ENCODE measurements around the gene CCNK.

CCNK gene

GRCh38 chr14:99541677-99542470 is 60.7 kb downstream of the CCNK start:
- H3K4me3 ChIP-seq (ENCODE audit: insufficient read depth, low read depth, low read length, poor library complexity, severe bottlenecking) = no peak overlapping the region
- H3K27me3 ChIP-seq (replicated peaks; ENCODE audit: control insufficient read depth, insufficient read depth, low read length, poor library complexity, severe bottlenecking) = no peaks in the 10 kb centered on the region
- no peaks in the 10 kb centered on the region for H3K36me3 ChIP-seq (ENCODE audit: control insufficient read depth, insufficient read depth, low read length)
- DNase-seq = no peak
- H3K9me3 ChIP-seq (ENCODE audit: control insufficient read depth, low read length) = no peaks in the 10 kb centered on the region
- H3K4me1 ChIP-seq (ENCODE audit: control insufficient read depth, insufficient read depth, low read length, poor library complexity, severe bottlenecking) = no peaks in the 10 kb centered on the region
- H3K27ac ChIP-seq (ENCODE audit: insufficient read depth, low read length, poor library complexity, severe bottlenecking) = no peak overlapping the region

- Histone ChIP-seq H3K4me1 (ENCODE audit: control insufficient read depth, insufficient read depth, low read length, poor library complexity, severe bottlenecking) (no peaks in the 10 kb centered on the region), H3K9me3 (ENCODE audit: control insufficient read depth, low read length) (no peaks in the 10 kb centered on the region), H3K4me3 (ENCODE audit: insufficient read depth, low read depth, low read length, poor library complexity, severe bottlenecking) (no peak overlapping the region), H3K27ac (ENCODE audit: insufficient read depth, low read length, poor library complexity, severe bottlenecking) (no peak overlapping the region), H3K36me3 (ENCODE audit: control insufficient read depth, insufficient read depth, low read length) (no peaks in the 10 kb centered on the region), H3K27me3 (replicated peaks; ENCODE audit: control insufficient read depth, insufficient read depth, low read length, poor library complexity, severe bottlenecking) (no peaks in the 10 kb centered on the region)
- DNase-seq = no peak
These were observed 61.4 kb downstream of the CCNK start for GRCh38 chr14:99542566-99542965.

GRCh38 chr14:99543370-99543769 is 62.2 kb downstream of the CCNK start:
- DNase-seq = no peak
- no peaks in the 10 kb centered on the region for H3K27me3 ChIP-seq (replicated peaks; ENCODE audit: control insufficient read depth, insufficient read depth, low read length, poor library complexity, severe bottlenecking)
- H3K36me3 ChIP-seq (ENCODE audit: control insufficient read depth, insufficient read depth, low read length) = no peaks in the 10 kb centered on the region
- H3K4me1 ChIP-seq (ENCODE audit: control insufficient read depth, insufficient read depth, low read length, poor library complexity, severe bottlenecking) = no peaks in the 10 kb centered on the region
- H3K9me3 ChIP-seq (ENCODE audit: control insufficient read depth, low read length) = no peaks in the 10 kb centered on the region
- no peak overlapping the region for H3K27ac ChIP-seq (ENCODE audit: insufficient read depth, low read length, poor library complexity, severe bottlenecking)
- H3K4me3 ChIP-seq (ENCODE audit: insufficient read depth, low read depth, low read length, poor library complexity, severe bottlenecking) = no peak overlapping the region

GRCh38 chr14:99543985-99544384 is 62.8 kb downstream of the CCNK start:
- DNase-seq = no peak
- no peaks in the 10 kb centered on the region for H3K36me3 ChIP-seq (ENCODE audit: control insufficient read depth, insufficient read depth, low read length)
- H3K4me3 ChIP-seq (ENCODE audit: insufficient read depth, low read depth, low read length, poor library complexity, severe bottlenecking) = no peak overlapping the region
- no peaks in the 10 kb centered on the region for H3K4me1 ChIP-seq (ENCODE audit: control insufficient read depth, insufficient read depth, low read length, poor library complexity, severe bottlenecking)
- no peaks in the 10 kb centered on the region for H3K27me3 ChIP-seq (replicated peaks; ENCODE audit: control insufficient read depth, insufficient read depth, low read length, poor library complexity, severe bottlenecking)
- no peak overlapping the region for H3K27ac ChIP-seq (ENCODE audit: insufficient read depth, low read length, poor library complexity, severe bottlenecking)
- H3K9me3 ChIP-seq (ENCODE audit: control insufficient read depth, low read length) = no peaks in the 10 kb centered on the region

GRCh38 chr14:99544991-99545390 is 63.8 kb downstream of the CCNK start:
- no peaks in the 10 kb centered on the region for H3K9me3 ChIP-seq (ENCODE audit: control insufficient read depth, low read length)
- H3K27ac ChIP-seq (ENCODE audit: insufficient read depth, low read length, poor library complexity, severe bottlenecking) = no peak overlapping the region
- no peaks in the 10 kb centered on the region for H3K27me3 ChIP-seq (replicated peaks; ENCODE audit: control insufficient read depth, insufficient read depth, low read length, poor library complexity, severe bottlenecking)
- no peaks in the 10 kb centered on the region for H3K36me3 ChIP-seq (ENCODE audit: control insufficient read depth, insufficient read depth, low read length)
- no peak for DNase-seq
- no peak overlapping the region for H3K4me3 ChIP-seq (ENCODE audit: insufficient read depth, low read depth, low read length, poor library complexity, severe bottlenecking)
- no peaks in the 10 kb centered on the region for H3K4me1 ChIP-seq (ENCODE audit: control insufficient read depth, insufficient read depth, low read length, poor library complexity, severe bottlenecking)

- Histone ChIP-seq H3K36me3 (ENCODE audit: control insufficient read depth, insufficient read depth, low read length) (no peaks in the 10 kb centered on the region), H3K9me3 (ENCODE audit: control insufficient read depth, low read length) (no peaks in the 10 kb centered on the region), H3K27ac (ENCODE audit: insufficient read depth, low read length, poor library complexity, severe bottlenecking) (no peak overlapping the region), H3K4me3 (ENCODE audit: insufficient read depth, low read depth, low read length, poor library complexity, severe bottlenecking) (no peak overlapping the region), H3K4me1 (ENCODE audit: control insufficient read depth, insufficient read depth, low read length, poor library complexity, severe bottlenecking) (no peaks in the 10 kb centered on the region), H3K27me3 (replicated peaks; ENCODE audit: control insufficient read depth, insufficient read depth, low read length, poor library complexity, severe bottlenecking) (no peaks in the 10 kb centered on the region)
- no peak for DNase-seq
These were observed 64.4 kb downstream of the CCNK start for GRCh38 chr14:99545586-99545985.

GRCh38 chr14:99546234-99546879 is 65.1 kb downstream of the CCNK start:
- no peaks in the 10 kb centered on the region for H3K36me3 ChIP-seq (ENCODE audit: control insufficient read depth, insufficient read depth, low read length)
- no peak overlapping the region for H3K27ac ChIP-seq (ENCODE audit: insufficient read depth, low read length, poor library complexity, severe bottlenecking)
- H3K27me3 ChIP-seq (replicated peaks; ENCODE audit: control insufficient read depth, insufficient read depth, low read length, poor library complexity, severe bottlenecking) = no peaks in the 10 kb centered on the region
- no peaks in the 10 kb centered on the region for H3K9me3 ChIP-seq (ENCODE audit: control insufficient read depth, low read length)
- H3K4me1 ChIP-seq (ENCODE audit: control insufficient read depth, insufficient read depth, low read length, poor library complexity, severe bottlenecking) = no peaks in the 10 kb centered on the region
- no peak for DNase-seq
- H3K4me3 ChIP-seq (ENCODE audit: insufficient read depth, low read depth, low read length, poor library complexity, severe bottlenecking) = no peak overlapping the region

- Histone ChIP-seq H3K9me3 (ENCODE audit: control insufficient read depth, low read length) (no peaks in the 10 kb centered on the region), H3K4me1 (ENCODE audit: control insufficient read depth, insufficient read depth, low read length, poor library complexity, severe bottlenecking) (no peaks in the 10 kb centered on the region), H3K27ac (ENCODE audit: insufficient read depth, low read length, poor library complexity, severe bottlenecking) (no peak overlapping the region), H3K36me3 (ENCODE audit: control insufficient read depth, insufficient read depth, low read length) (no peaks in the 10 kb centered on the region), H3K4me3 (ENCODE audit: insufficient read depth, low read depth, low read length, poor library complexity, severe bottlenecking) (no peak overlapping the region), H3K27me3 (replicated peaks; ENCODE audit: control insufficient read depth, insufficient read depth, low read length, poor library complexity, severe bottlenecking) (no peaks in the 10 kb centered on the region)
- DNase-seq = no peak
These were observed 67.0 kb downstream of the CCNK start for GRCh38 chr14:99548255-99548654.

GRCh38 chr14:99548871-99549515 is 67.8 kb downstream of the CCNK start:
- no peak for DNase-seq
- no peak overlapping the region for H3K27ac ChIP-seq (ENCODE audit: insufficient read depth, low read length, poor library complexity, severe bottlenecking)

GRCh38 chr14:99549684-99550083 is 68.5 kb downstream of the CCNK start:
- Histone ChIP-seq H3K27me3 (replicated peaks; ENCODE audit: control insufficient read depth, insufficient read depth, low read length, poor library complexity, severe bottlenecking) (no peaks in the 10 kb centered on the region), H3K36me3 (ENCODE audit: control insufficient read depth, insufficient read depth, low read length) (no peaks in the 10 kb centered on the region), H3K9me3 (ENCODE audit: control insufficient read depth, low read length) (no peaks in the 10 kb centered on the region), H3K4me3 (ENCODE audit: insufficient read depth, low read depth, low read length, poor library complexity, severe bottlenecking) (no peak overlapping the region), H3K27ac (ENCODE audit: insufficient read depth, low read length, poor library complexity, severe bottlenecking) (no peak overlapping the region), H3K4me1 (ENCODE audit: control insufficient read depth, insufficient read depth, low read length, poor library complexity, severe bottlenecking) (no peaks in the 10 kb centered on the region)
- DNase-seq = no peak

More at GRCh38 chr14:99548871-99549515, 67.8 kb downstream of the CCNK start:
- Histone ChIP-seq H3K27me3 (replicated peaks; ENCODE audit: control insufficient read depth, insufficient read depth, low read length, poor library complexity, severe bottlenecking) (no peaks in the 10 kb centered on the region), H3K4me1 (ENCODE audit: control insufficient read depth, insufficient read depth, low read length, poor library complexity, severe bottlenecking) (no peaks in the 10 kb centered on the region), H3K4me3 (ENCODE audit: insufficient read depth, low read depth, low read length, poor library complexity, severe bottlenecking) (no peak overlapping the region), H3K36me3 (ENCODE audit: control insufficient read depth, insufficient read depth, low read length) (no peaks in the 10 kb centered on the region), H3K9me3 (ENCODE audit: control insufficient read depth, low read length) (no peaks in the 10 kb centered on the region)

Data from effector memory CD4-positive, alpha-beta T cell (primary cell).